GM19351 (cell line): ENCODE measurements around the gene IL22RA2.
A peak's percentile ranks its signal among the peaks of the same experiment; 100 is the strongest.

Source experiments
- ATAC-seq: cut with Tn5 transposase; IDR thresholded peaks from one replicate; pipeline ENCODE4 v1.9.1; 2021; ENCODE audit warnings: mild to moderate bottlenecking, moderate library complexity; ENCODE audit not compliant: unreplicated experiment

IL22RA2 gene

GRCh38 chr6:137167702-137168377, 5.6 kb downstream of the IL22RA2 start:
- ATAC-seq = no peak

GRCh38 chr6:137166247-137167098, 7.0 kb downstream of the IL22RA2 start:
- ATAC-seq = no peak

- peak; percentile 64 for ATAC-seq
These were observed 7.8 kb downstream of the IL22RA2 start for GRCh38 chr6:137165375-137166246.

- ATAC-seq = no peak
These were observed 9.6 kb downstream of the IL22RA2 start for GRCh38 chr6:137163732-137164318.

GRCh38 chr6:137162692-137163306, 10.6 kb downstream of the IL22RA2 start:
- no peak for ATAC-seq

GRCh38 chr6:137161949-137162348, 11.5 kb downstream of the IL22RA2 start:
- ATAC-seq = no peak

GRCh38 chr6:137160763-137161162, 12.7 kb downstream of the IL22RA2 start:
- no peak for ATAC-seq

- no peak for ATAC-seq
These were observed 13.5 kb downstream of the IL22RA2 start for GRCh38 chr6:137159912-137160311.

- ATAC-seq = no peak
These were observed 15.8 kb downstream of the IL22RA2 start for GRCh38 chr6:137157601-137158000.

- ATAC-seq = no peak
These were observed 16.8 kb downstream of the IL22RA2 start for GRCh38 chr6:137156650-137157049.

GRCh38 chr6:137155830-137156229, 17.6 kb downstream of the IL22RA2 start:
- peak; percentile 74 for ATAC-seq

- ATAC-seq = no peak
These were observed 23.4 kb downstream of the IL22RA2 start for GRCh38 chr6:137150072-137150471.

GRCh38 chr6:137149035-137149393, 24.4 kb downstream of the IL22RA2 start:
- ATAC-seq = no peak

GRCh38 chr6:137148306-137149034, 25.0 kb downstream of the IL22RA2 start:
- no peak for ATAC-seq

GRCh38 chr6:137147195-137147594, 26.2 kb downstream of the IL22RA2 start:
- no peak for ATAC-seq

GRCh38 chr6:137146206-137146605, 27.2 kb downstream of the IL22RA2 start:
- no peak for ATAC-seq

- ATAC-seq = no peak
These were observed 28.0 kb downstream of the IL22RA2 start for GRCh38 chr6:137145421-137145820.

GRCh38 chr6:137136065-137136464, 37.4 kb downstream of the IL22RA2 start:
- ATAC-seq = no peak

GRCh38 chr6:137134483-137134882, 39.0 kb downstream of the IL22RA2 start:
- ATAC-seq = no peak

- ATAC-seq = no peak
These were observed 40.3 kb downstream of the IL22RA2 start for GRCh38 chr6:137133122-137133521.
